Mucosa of descending colon (tissue), 3 donors: ENCODE results near the gene CNGA3. TPM values are rescaled to one million over a fixed set of nuclear protein-coding genes. Genes with fewer than 3 reads are reported as not detected.
A peak's percentile ranks its signal among the peaks of the same experiment; 100 is the strongest.
"Not testable (repeated sequence)": the region's sequence is repeated elsewhere in the genome, so short reads cannot be mapped to it uniquely, and the experiment has no call there.

Source experiments
- ATAC-seq: fragments of 200-7000 bp; cut with Tn5 transposase; one replicate; pipeline ENCODE4 v1.9.1; 2020; ENCODE audit warnings: mild to moderate bottlenecking, moderate library complexity
- DNase-seq, 3 donors: peaks; one replicate each; pipeline ENCODE4 v3.0.0-alpha.2; 2020
- H3K36me3 ChIP-seq: fragments of 200-600 bp; one replicate; pipeline ENCODE4 v1.8.0; 2021; ENCODE audit warnings: low read depth, mild to moderate bottlenecking
- H3K4me1 ChIP-seq: fragments of 200-600 bp; one replicate; pipeline ENCODE4 v1.8.0; 2021; ENCODE audit warnings: low read depth, mild to moderate bottlenecking
- H3K4me3 ChIP-seq: fragments of 200-600 bp; one replicate; pipeline ENCODE4 v1.8.0; 2021; ENCODE audit warnings: mild to moderate bottlenecking
- H3K9me3 ChIP-seq: fragments of 200-600 bp; one replicate; pipeline ENCODE4 v1.8.0; 2021; ENCODE audit warnings: mild to moderate bottlenecking
- intact Hi-C, 2 donors: fragments of 100-400 bp; cut with DNase I in 1 of 2; cut with micrococcal nuclease in 1 of 2; formaldehyde crosslinking; loops; one replicate each; pipeline versions ENCODE4 v1.11.0 to v1.11.1; 2022; cut with DNase I, micrococcal nuclease
- total RNA-seq, 3 donors: library from RNA; stranded (reverse); fragmentation: NEBNext Ultra II Directional in 2 of 3; extraction: Animal tissue kit (Norgen Biotek cat#: 25700) in 2 of 3; gene quantifications; one replicate each; pipeline versions ENCODE4 v1.2.1 to v1.2.4, GENCODE V29; 2021 to 2023
- TF ChIP-seq, protein P1 (sequence below): fragments of 200-600 bp; IDR thresholded peaks from one replicate; pipeline ENCODE4 v1.8.0; 2022; ENCODE audit warnings: antibody characterized with exemption, mild to moderate bottlenecking
- donor health status: DM: no; HTN: no; CAD: no; lungs with moderate emphysema.
- donor health status: DM: no; HTN: no; CAD: no.
- donor health status: DM: no; HTN: yes; CAD: no.

Gene CNGA3
- total RNA-seq, 3 donors from 2014 or later: 0.20 to 3.4 (median 0.63) TPM

GRCh38 chr2:98300141-98300874 lies 45.9 kb upstream of the CNGA3 start:
- Histone ChIP-seq H3K4me1 (peaks cover 23% of the 10 kb centered on the region), H3K36me3 (no peaks in the 10 kb centered on the region), H3K4me3 (no peak overlapping the region), H3K9me3 (no peaks in the 10 kb centered on the region)
- TF ChIP-seq, protein P1, sequence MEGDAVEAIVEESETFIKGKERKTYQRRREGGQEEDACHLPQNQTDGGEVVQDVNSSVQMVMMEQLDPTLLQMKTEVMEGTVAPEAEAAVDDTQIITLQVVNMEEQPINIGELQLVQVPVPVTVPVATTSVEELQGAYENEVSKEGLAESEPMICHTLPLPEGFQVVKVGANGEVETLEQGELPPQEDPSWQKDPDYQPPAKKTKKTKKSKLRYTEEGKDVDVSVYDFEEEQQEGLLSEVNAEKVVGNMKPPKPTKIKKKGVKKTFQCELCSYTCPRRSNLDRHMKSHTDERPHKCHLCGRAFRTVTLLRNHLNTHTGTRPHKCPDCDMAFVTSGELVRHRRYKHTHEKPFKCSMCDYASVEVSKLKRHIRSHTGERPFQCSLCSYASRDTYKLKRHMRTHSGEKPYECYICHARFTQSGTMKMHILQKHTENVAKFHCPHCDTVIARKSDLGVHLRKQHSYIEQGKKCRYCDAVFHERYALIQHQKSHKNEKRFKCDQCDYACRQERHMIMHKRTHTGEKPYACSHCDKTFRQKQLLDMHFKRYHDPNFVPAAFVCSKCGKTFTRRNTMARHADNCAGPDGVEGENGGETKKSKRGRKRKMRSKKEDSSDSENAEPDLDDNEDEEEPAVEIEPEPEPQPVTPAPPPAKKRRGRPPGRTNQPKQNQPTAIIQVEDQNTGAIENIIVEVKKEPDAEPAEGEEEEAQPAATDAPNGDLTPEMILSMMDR: no peak
- ATAC-seq: no peak
- no peak for DNase-seq
- intact Hi-C loops: no loop called here

GRCh38 chr2:98301469-98301868 lies 44.8 kb upstream of the CNGA3 start:
- DNase-seq (no peak), ATAC-seq (no peak)
- no peaks in the 10 kb centered on the region for H3K36me3 ChIP-seq
- H3K4me3 ChIP-seq: no peak overlapping the region
- TF ChIP-seq, protein P1: no peak
- no peaks in the 10 kb centered on the region for H3K9me3 ChIP-seq
- H3K4me1 ChIP-seq: peaks cover 23% of the 10 kb centered on the region
- intact Hi-C loops: no loop called here

- H3K4me3 ChIP-seq, intact Hi-C loops, H3K9me3 ChIP-seq, H3K4me1 ChIP-seq, H3K36me3 ChIP-seq: not testable (repeated sequence)
- DNase-seq (peak in 1 of 3 donors; percentile 40), ATAC-seq (peak; percentile 52)
These were observed 39.0 kb upstream of the CNGA3 start for GRCh38 chr2:98307131-98307696.

DNA sequence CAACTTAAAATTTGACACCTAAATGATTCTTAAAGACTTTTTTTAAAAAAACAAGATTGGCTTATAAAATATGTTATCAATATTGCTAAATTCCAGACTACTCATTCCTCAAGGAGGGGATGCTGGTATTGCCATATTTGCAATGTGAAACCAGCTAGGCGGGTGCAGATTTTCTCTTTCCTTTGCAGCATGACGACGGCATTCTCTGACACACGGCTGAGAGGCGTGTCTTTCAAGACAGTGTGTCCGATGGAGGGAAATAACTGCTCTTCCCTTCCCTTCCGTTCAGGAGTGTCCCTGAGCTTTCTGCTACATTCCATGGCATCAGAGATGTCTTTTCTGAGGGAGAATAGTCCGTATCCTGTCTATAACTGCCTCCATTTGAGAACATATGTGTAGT lies 38.2 kb upstream of the CNGA3 start:
- H3K4me3 ChIP-seq: no peak overlapping the region
- DNase-seq (peak in 1 of 3 donors; percentile 58), ATAC-seq (peak; percentile 90)
- intact Hi-C loops: no loop called here
- H3K4me1 ChIP-seq: peaks cover 5% of the 10 kb centered on the region
- TF ChIP-seq, protein P1: no peak
- no peaks in the 10 kb centered on the region for H3K36me3 ChIP-seq
- no peaks in the 10 kb centered on the region for H3K9me3 ChIP-seq

- H3K9me3 ChIP-seq: no peaks in the 10 kb centered on the region
- intact Hi-C loops: no loop called here
- H3K36me3 ChIP-seq: no peaks in the 10 kb centered on the region
- peaks cover 5% of the 10 kb centered on the region for H3K4me1 ChIP-seq
- no peak overlapping the region for H3K4me3 ChIP-seq
- no peak for DNase-seq
- TF ChIP-seq, protein P1: no peak
- ATAC-seq: peak; percentile 30
These were observed 37.7 kb upstream of the CNGA3 start for GRCh38 chr2:98308532-98308931.

DNA sequence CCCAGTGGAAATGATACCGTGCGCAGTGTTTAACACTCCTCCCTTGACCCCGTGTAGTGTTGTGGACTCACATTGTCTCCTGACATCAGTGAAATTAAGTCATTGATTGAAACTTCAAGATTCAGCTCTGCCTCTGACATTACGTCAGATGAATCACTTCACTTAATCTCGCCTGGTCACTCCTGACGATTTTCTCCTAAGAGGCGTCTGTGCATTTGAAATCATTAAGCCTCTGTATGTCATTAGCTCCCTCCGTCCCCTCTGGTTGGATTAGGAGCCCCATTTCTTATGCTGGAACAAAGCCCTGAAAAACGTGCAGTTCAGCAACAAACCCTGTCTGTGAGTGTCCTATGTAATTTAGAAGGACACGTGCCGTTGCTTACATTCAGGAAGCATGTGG lies 36.7 kb upstream of the CNGA3 start:
- Histone ChIP-seq H3K4me1 (peaks cover 5% of the 10 kb centered on the region), H3K9me3 (no peaks in the 10 kb centered on the region), H3K4me3 (no peak overlapping the region), H3K36me3 (no peaks in the 10 kb centered on the region)
- intact Hi-C loops: no loop called here
- DNase-seq (no peak), ATAC-seq (no peak)
- TF ChIP-seq, protein P1: no peak
